Smooth muscle cell of the brain vasculature (primary cell): ENCODE results near the gene IRS1.

Source experiments
- DNase-seq: peaks from one replicate; pipeline ENCODE4 v3.0.0-alpha.2; 2012; ENCODE audit warnings: low read depth, low spot score

Gene IRS1

DNA sequence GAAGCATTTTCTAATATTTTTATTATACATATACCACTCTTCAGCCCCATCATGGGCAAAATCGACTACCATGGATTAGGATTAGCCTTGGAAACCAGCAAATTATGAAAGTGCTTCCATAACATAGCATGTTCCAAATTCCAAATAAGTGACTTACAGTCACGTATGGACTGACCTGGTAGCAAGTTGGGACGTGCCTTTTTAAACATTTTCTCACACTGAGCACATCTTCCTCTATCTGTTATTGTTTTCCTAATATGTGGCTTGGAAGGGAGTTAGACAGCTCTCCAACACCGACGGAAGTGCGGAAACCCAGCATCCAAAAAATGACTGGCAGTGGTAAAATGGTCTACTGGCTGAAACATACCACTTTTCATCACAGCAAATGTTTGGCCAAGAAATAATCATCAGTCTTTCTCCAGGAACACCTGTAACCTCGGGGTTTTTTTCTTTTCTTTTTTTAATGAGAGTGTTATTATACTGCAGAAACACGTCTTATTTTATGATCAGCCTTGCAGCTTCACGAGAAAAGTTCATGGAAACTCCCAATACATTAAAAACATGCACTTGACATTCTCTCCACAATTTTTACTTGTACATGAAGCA lies 107.0 kb downstream of the IRS1 start:
- DNase-seq = no peak

DNA sequence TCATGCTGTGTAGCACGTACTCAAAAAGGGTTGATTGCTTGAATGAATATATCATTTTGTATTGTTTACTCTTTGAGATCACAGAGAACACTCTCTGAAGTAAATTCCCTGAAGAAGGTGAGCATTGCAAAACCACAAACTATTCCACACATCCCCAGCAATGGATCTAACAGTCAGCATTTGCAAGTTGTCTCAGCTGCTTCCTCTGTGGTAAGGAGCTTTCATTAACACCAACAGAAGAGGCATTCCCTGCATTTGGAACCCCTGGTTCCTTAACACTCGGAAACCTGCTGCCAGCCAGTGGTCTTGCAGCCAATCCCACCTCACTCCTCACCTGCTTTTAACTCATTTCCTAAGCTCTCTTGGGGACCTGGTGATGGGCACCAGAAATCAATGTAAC lies 108.4 kb downstream of the IRS1 start:
- DNase-seq = no peak

GRCh38 chr2:226690461-226691024 lies 109.1 kb downstream of the IRS1 start:
- no peak for DNase-seq

GRCh38 chr2:226687641-226688253 lies 111.9 kb downstream of the IRS1 start:
- no peak for DNase-seq

GRCh38 chr2:226684563-226684959 lies 115.1 kb downstream of the IRS1 start:
- no peak for DNase-seq

- DNase-seq = no peak
Observed at GRCh38 chr2:226683944-226684562, 115.6 kb downstream of the IRS1 start.

DNA sequence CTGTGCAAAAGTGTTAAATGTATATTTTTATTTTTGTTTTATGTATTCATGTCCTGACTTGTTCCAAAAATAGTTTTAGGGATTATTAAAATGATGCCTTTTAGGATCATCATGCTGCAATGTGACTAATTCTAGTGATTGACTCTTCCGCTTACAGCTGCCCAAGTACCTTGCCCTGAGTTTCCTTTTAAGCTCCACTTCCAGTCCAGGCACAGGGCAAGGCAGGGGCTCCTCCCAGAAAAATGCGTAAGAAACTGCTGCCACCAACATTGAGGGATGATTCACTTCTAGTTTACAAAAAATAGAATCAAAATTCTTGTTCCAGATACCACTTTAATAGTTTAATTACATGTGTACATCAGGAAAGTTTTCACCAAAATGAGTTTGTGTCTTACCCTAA lies 116.4 kb downstream of the IRS1 start:
- DNase-seq = no peak
